Measurements from ENCODE around the gene SYDE2. TPM values are rescaled to one million over a fixed set of nuclear protein-coding genes. Genes with fewer than 3 reads are reported as not detected.
A peak's percentile ranks its signal among the peaks of the same experiment; 100 is the strongest.
"Not testable (repeated sequence)": the region's sequence is repeated elsewhere in the genome, so short reads cannot be mapped to it uniquely, and the experiment has no call there.

SYDE2 gene
- total RNA-seq, 1 experiment from 2014 or later: 8.4 TPM

- Histone ChIP-seq H3K9me3 (replicated peaks) (no peaks in the 10 kb centered on the region), H3K4me1 (replicated peaks) (peaks cover 3% of the 10 kb centered on the region; the same call in 1 of the 2 replicates), H3K27me3 (replicated peaks) (no peaks in the 10 kb centered on the region), H3K36me3 (peaks cover 6% of the 10 kb centered on the region), H3K4me3 (peak overlapping the region; percentile 85), H3K27ac (no peak overlapping the region)
- no peak for DNase-seq (ENCODE audit: low read depth in 1 of 2, low spot score in 2 of 2)
These were observed 951 bp downstream of the SYDE2 start for GRCh38 chr1:85199667-85200462.

- Histone ChIP-seq H3K36me3 (peaks cover 6% of the 10 kb centered on the region), H3K4me1 (replicated peaks) (peaks cover 3% of the 10 kb centered on the region; the same call in 1 of the 2 replicates), H3K4me3 (no peak overlapping the region), H3K27ac (no peak overlapping the region), H3K9me3 (replicated peaks) (no peaks in the 10 kb centered on the region), H3K27me3 (replicated peaks) (no peaks in the 10 kb centered on the region)
- no peak for DNase-seq (ENCODE audit: low read depth in 1 of 2, low spot score in 2 of 2)
These were observed 2.0 kb downstream of the SYDE2 start for GRCh38 chr1:85198864-85199263.

- H3K36me3 ChIP-seq: peaks cover 5% of the 10 kb centered on the region
- H3K27me3 ChIP-seq (replicated peaks): no peaks in the 10 kb centered on the region
- no peak overlapping the region for H3K27ac ChIP-seq
- H3K4me1 ChIP-seq (replicated peaks): peaks cover 3% of the 10 kb centered on the region; the same call in 1 of the 2 replicates
- no peak overlapping the region for H3K4me3 ChIP-seq
- DNase-seq (ENCODE audit: low read depth in 1 of 2, low spot score in 2 of 2): no peak
- H3K9me3 ChIP-seq (replicated peaks): no peaks in the 10 kb centered on the region
These were observed 4.5 kb downstream of the SYDE2 start for GRCh38 chr1:85196358-85196757.

- peaks cover 3% of the 10 kb centered on the region; the same call in 1 of the 2 replicates for H3K4me1 ChIP-seq (replicated peaks)
- DNase-seq (ENCODE audit: low read depth in 1 of 2, low spot score in 2 of 2): no peak
- no peaks in the 10 kb centered on the region; the same call in 1 of the 2 replicates for H3K36me3 ChIP-seq
- H3K4me3 ChIP-seq: no peak overlapping the region
- no peaks in the 10 kb centered on the region for H3K9me3 ChIP-seq (replicated peaks)
- H3K27me3 ChIP-seq (replicated peaks): no peaks in the 10 kb centered on the region
- H3K27ac ChIP-seq: no peak overlapping the region
These were observed 5.1 kb downstream of the SYDE2 start for GRCh38 chr1:85195703-85196102.

- H3K4me3 ChIP-seq; DNase-seq (ENCODE audit: low read depth in 1 of 2, low spot score in 2 of 2); H3K27ac ChIP-seq; H3K4me1 ChIP-seq (replicated peaks); H3K27me3 ChIP-seq (replicated peaks); H3K9me3 ChIP-seq (replicated peaks): not testable (repeated sequence)
- peaks cover 13% of the 10 kb centered on the region; the same call in 1 of the 2 replicates for H3K36me3 ChIP-seq
These were observed 8.7 kb downstream of the SYDE2 start for GRCh38 chr1:85192129-85192528.

GRCh38 chr1:85189120-85189519 is 11.7 kb downstream of the SYDE2 start:
- Histone ChIP-seq H3K27me3 (replicated peaks) (no peaks in the 10 kb centered on the region), H3K36me3 (peaks cover 13% of the 10 kb centered on the region; the same call in 1 of the 2 replicates), H3K4me3 (no peak overlapping the region), H3K27ac (no peak overlapping the region), H3K4me1 (replicated peaks) (no peaks in the 10 kb centered on the region), H3K9me3 (replicated peaks) (no peaks in the 10 kb centered on the region)
- no peak for DNase-seq (ENCODE audit: low read depth in 1 of 2, low spot score in 2 of 2)

- H3K27ac ChIP-seq: no peak overlapping the region
- no peaks in the 10 kb centered on the region for H3K4me1 ChIP-seq (replicated peaks)
- H3K4me3 ChIP-seq: no peak overlapping the region
- H3K36me3 ChIP-seq: peaks cover 13% of the 10 kb centered on the region; the same call in 1 of the 2 replicates
- H3K27me3 ChIP-seq (replicated peaks): no peaks in the 10 kb centered on the region
- H3K9me3 ChIP-seq (replicated peaks): no peaks in the 10 kb centered on the region
- DNase-seq (ENCODE audit: low read depth in 1 of 2, low spot score in 2 of 2): no peak
These were observed 12.3 kb downstream of the SYDE2 start for GRCh38 chr1:85188530-85188929.

GRCh38 chr1:85187021-85187420 is 13.8 kb downstream of the SYDE2 start:
- H3K4me1 ChIP-seq (replicated peaks); DNase-seq (ENCODE audit: low read depth in 1 of 2, low spot score in 2 of 2); H3K4me3 ChIP-seq; H3K9me3 ChIP-seq (replicated peaks); H3K27ac ChIP-seq; H3K27me3 ChIP-seq (replicated peaks): not testable (repeated sequence)
- peaks cover 13% of the 10 kb centered on the region; the same call in 1 of the 2 replicates for H3K36me3 ChIP-seq

GRCh38 chr1:85184245-85184644 is 16.6 kb downstream of the SYDE2 start:
- no peaks in the 10 kb centered on the region for H3K9me3 ChIP-seq (replicated peaks)
- DNase-seq (ENCODE audit: low read depth in 1 of 2, low spot score in 2 of 2): no peak
- H3K27ac ChIP-seq: no peak overlapping the region
- 0 out of 2 replicates have a peak, but pooled peaks cover 1% of the 10 kb centered on the region for H3K36me3 ChIP-seq
- no peaks in the 10 kb centered on the region for H3K4me1 ChIP-seq (replicated peaks)
- no peaks in the 10 kb centered on the region for H3K27me3 ChIP-seq (replicated peaks)
- H3K4me3 ChIP-seq: no peak overlapping the region

GRCh38 chr1:85182700-85183099 is 18.1 kb downstream of the SYDE2 start:
- Histone ChIP-seq H3K9me3 (replicated peaks) (no peaks in the 10 kb centered on the region), H3K4me3 (no peak overlapping the region), H3K27me3 (replicated peaks) (no peaks in the 10 kb centered on the region), H3K27ac (no peak overlapping the region), H3K4me1 (replicated peaks) (no peaks in the 10 kb centered on the region), H3K36me3 (no peaks in the 10 kb centered on the region)
- DNase-seq (ENCODE audit: low read depth in 1 of 2, low spot score in 2 of 2): no peak

- no peaks in the 10 kb centered on the region for H3K4me1 ChIP-seq (replicated peaks)
- no peaks in the 10 kb centered on the region; the same call in 1 of the 2 replicates for H3K36me3 ChIP-seq
- H3K9me3 ChIP-seq (replicated peaks): no peaks in the 10 kb centered on the region
- no peak overlapping the region for H3K4me3 ChIP-seq
- DNase-seq (ENCODE audit: low read depth in 1 of 2, low spot score in 2 of 2): no peak
- no peaks in the 10 kb centered on the region for H3K27me3 ChIP-seq (replicated peaks)
- H3K27ac ChIP-seq: no peak overlapping the region
These were observed 19.9 kb downstream of the SYDE2 start for GRCh38 chr1:85180869-85181268.

GRCh38 chr1:85179522-85179921 is 21.3 kb downstream of the SYDE2 start:
- Histone ChIP-seq H3K9me3 (replicated peaks) (no peaks in the 10 kb centered on the region), H3K4me3 (no peak overlapping the region), H3K27ac (no peak overlapping the region), H3K36me3 (no peaks in the 10 kb centered on the region; the same call in 1 of the 2 replicates), H3K27me3 (replicated peaks) (no peaks in the 10 kb centered on the region), H3K4me1 (replicated peaks) (no peaks in the 10 kb centered on the region)
- DNase-seq (ENCODE audit: low read depth in 1 of 2, low spot score in 2 of 2): no peak

- no peaks in the 10 kb centered on the region for H3K27me3 ChIP-seq (replicated peaks)
- H3K4me3 ChIP-seq: no peak overlapping the region
- H3K36me3 ChIP-seq: no peaks in the 10 kb centered on the region; the same call in 1 of the 2 replicates
- no peaks in the 10 kb centered on the region for H3K4me1 ChIP-seq (replicated peaks)
- no peak for DNase-seq (ENCODE audit: low read depth in 1 of 2, low spot score in 2 of 2)
- H3K9me3 ChIP-seq (replicated peaks): no peaks in the 10 kb centered on the region
- H3K27ac ChIP-seq: no peak overlapping the region
These were observed 22.4 kb downstream of the SYDE2 start for GRCh38 chr1:85178396-85178795.

GRCh38 chr1:85174503-85174902 is 26.3 kb downstream of the SYDE2 start:
- no peak for DNase-seq (ENCODE audit: low read depth in 1 of 2, low spot score in 2 of 2)
- Histone ChIP-seq H3K4me1 (replicated peaks) (no peaks in the 10 kb centered on the region), H3K27ac (no peak overlapping the region), H3K36me3 (no peaks in the 10 kb centered on the region; the same call in 1 of the 2 replicates), H3K9me3 (replicated peaks) (no peaks in the 10 kb centered on the region), H3K4me3 (no peak overlapping the region), H3K27me3 (replicated peaks) (0 out of 2 replicates have a peak, but pooled peaks cover 2% of the 10 kb centered on the region)
